ENCODE measurements around the gene PYGM.

- TF ChIP-seq, protein P1, sequence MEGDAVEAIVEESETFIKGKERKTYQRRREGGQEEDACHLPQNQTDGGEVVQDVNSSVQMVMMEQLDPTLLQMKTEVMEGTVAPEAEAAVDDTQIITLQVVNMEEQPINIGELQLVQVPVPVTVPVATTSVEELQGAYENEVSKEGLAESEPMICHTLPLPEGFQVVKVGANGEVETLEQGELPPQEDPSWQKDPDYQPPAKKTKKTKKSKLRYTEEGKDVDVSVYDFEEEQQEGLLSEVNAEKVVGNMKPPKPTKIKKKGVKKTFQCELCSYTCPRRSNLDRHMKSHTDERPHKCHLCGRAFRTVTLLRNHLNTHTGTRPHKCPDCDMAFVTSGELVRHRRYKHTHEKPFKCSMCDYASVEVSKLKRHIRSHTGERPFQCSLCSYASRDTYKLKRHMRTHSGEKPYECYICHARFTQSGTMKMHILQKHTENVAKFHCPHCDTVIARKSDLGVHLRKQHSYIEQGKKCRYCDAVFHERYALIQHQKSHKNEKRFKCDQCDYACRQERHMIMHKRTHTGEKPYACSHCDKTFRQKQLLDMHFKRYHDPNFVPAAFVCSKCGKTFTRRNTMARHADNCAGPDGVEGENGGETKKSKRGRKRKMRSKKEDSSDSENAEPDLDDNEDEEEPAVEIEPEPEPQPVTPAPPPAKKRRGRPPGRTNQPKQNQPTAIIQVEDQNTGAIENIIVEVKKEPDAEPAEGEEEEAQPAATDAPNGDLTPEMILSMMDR (IDR thresholded peaks at IDR 0.05), result no peak
- no peak for TF ChIP-seq POLR2A (IDR thresholded peaks at IDR 0.05)
Observed at GRCh38 chr11:64768300-64768694, 8.5 kb upstream of the PYGM start.

All from prostate gland (tissue), 2 donors.